AML-193 (cell line): ENCODE data around the gene TRABD2B.

ENCODE experiments used
- DNase-seq, 2 experiments: peaks; one replicate each; lab custom pipeline; 2025; lab: John Stamatoyannopoulos, UW

TRABD2B gene

GRCh38 chr1:48021792-48022191 lies 24.6 kb upstream of the TRABD2B start:
- DNase-seq, result no peak

- DNase-seq, result no peak
Measured at GRCh38 chr1:48019714-48020315, 22.6 kb upstream of the TRABD2B start.

- no peak for DNase-seq
Measured at GRCh38 chr1:48018799-48019198, 21.6 kb upstream of the TRABD2B start.

GRCh38 chr1:48017716-48018115 lies 20.5 kb upstream of the TRABD2B start:
- no peak for DNase-seq

GRCh38 chr1:48016515-48016914 lies 19.3 kb upstream of the TRABD2B start:
- no peak for DNase-seq

DNA sequence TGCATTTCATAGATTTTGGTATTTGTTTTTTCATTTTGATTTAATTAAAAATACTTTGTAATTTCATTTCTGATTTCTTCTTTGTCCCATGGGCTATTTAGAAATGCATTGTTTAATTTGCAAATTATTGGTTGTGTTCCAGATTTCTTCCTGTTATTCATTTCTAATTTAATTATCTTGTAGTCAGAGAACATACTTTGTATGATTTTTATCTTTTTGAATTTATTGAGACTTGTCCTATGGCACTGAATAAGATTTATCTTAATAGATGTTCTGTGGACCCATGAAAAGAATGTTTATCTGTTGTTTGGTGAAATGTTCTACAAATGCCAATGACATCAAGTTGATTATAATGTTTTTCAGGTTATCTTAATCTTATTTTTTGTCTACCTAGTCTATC lies 16.1 kb upstream of the TRABD2B start:
- DNase-seq, result no peak

DNA sequence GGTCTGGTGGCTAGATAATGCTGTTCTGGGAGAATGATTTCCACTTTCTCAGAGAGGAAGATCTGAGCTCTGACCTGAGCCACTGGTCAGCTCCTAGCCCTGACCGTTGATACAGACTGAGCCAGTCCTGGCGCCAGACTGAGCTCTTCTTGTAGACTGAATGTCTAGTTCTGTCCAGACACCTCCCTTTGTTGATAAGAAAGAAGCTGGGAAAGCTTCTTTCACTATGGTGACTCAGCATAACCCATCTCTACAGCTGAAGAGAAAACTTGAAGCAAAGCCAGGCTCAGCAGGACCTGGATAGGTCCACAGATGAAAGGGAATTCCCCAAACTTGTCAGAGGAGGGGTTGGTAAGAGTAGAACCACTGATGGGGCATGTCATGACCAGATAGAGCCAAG lies 9.9 kb upstream of the TRABD2B start:
- no peak for DNase-seq

DNA sequence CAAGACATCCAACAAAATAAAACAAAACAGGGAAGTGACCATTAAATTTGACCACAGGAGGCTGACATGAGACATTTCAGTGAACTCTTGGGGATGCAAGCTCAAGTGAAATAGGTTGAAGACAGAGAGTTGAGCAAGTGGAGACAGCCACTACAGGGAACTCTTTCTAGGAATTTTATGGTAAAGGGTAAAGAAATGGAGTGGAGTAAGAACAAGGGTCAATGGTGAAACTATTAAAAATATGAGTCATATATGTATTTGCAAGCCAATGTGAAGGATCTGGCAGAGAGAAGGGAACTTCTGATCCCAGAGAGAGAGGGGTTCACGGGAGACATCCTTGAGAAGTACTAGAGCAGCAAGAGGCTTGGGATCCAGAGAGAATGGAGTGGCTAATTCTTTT lies 9.1 kb upstream of the TRABD2B start:
- no peak for DNase-seq

DNA sequence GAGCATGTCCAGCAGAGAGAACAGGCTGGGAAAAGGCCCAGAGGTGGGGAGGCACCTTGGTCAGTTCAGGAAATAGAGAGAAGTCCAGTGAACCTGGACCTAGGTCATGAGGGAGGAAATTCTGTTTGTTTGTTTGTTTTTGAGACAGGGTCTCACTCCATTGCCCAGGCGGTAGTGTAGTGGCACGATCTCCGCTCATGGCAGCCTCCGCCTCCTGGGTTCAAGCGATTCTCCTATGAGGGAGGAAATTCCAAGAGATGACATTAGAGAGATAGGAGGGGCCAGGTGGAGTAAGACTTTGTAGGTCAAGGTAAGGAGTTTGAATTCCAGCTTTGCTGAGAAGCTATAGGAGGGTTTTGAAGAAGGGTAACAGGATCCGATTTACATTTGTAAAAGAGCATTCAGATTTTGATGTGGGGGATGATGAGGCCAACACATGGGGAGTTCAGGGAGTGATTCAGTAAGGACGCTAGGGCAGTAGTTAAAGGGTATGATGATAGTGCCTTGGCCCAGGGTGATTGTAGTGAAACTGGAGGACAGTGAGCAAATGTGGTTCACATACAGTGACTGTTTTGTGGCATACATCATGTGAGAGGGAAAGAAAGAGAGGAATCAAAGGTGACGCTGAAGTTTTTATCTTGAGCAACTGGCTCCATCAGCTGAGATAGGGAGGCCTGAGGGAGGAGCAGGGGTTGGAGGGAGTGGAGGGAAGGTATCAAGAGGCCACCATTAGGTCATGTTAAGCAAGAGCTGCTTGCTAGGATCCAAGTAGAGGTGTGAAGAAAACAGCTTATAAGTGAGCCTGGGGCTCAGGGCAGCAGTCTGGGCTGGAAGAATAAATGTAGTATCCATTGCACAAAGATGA lies 8.3 kb upstream of the TRABD2B start:
- DNase-seq, result no peak

DNA sequence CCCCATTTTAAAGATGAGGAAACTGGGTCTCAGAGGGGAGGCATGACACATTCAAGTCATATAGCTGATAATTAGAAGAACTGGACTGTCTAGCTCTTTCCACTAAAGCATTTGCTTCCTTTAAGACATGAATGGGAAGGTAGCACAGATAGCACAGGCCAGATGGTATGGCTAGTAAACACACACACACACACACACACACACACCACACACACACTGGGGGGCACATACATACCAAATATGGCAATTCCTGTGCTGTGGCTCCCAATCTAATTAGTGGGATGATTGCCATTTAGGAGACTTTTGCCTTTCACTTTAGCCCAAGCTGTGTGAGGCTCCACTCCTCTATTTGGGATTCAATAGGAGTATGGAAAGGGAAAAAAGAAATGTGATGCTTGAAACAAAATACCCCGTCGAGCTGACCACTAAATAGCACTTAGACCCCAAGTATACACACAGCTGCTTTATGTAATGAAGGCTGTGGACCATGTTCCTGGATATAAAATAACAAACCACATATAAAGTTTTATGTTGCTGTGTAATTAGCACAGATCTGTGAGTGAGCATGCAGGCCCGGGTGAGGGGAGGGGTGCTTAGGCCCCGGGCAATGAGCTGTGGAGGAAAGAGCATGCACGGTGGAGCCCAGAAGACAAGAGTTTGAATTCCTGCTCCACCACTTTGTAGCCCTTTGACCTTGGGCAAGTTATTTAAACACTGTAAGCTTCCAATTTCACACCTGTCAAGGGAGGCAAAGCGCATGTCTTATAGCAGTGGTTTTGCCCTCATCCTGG lies 6.8 kb upstream of the TRABD2B start:
- no peak for DNase-seq

DNA sequence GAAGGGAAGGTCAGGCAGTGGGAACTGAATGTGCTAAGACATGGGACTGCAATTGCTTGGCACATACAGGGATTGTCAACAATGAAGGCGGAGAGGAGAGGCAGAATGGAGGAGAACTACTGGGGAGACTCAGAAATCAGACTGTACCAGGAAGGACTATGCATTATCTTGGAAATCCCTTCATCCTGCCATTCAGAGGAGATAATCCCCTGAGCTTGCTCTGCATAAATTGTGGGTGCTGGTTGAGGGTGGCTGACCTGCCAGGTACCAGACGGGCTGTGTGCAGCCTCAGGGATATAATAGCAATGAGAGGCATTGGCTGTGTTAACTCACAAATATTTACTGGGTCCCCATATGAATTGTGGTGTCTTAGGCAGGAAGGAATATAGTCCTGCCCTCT lies 5.0 kb upstream of the TRABD2B start:
- no peak for DNase-seq

GRCh38 chr1:48001696-48002095 lies 4.5 kb upstream of the TRABD2B start:
- no peak for DNase-seq

GRCh38 chr1:48000883-48001282 lies 3.7 kb upstream of the TRABD2B start:
- DNase-seq, result no peak

DNA sequence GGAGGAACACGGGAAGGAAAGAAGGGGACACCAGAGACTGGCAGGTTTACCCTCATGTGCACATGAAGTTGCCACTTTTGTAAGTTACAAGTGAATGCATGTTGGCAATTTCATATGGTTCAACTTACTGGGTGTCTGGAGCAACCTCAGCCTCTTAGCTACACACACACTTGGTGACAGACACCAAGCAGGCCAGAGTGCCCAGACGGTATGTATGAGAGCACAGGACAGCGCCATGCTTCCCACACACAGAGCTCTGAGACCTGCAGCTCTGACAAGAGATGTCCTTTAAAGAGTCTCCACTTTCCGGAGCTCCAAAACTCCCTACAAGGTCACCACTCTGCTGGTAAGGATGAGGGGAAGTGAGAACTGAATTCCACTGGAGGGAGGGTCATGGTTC lies 1.9 kb upstream of the TRABD2B start:
- DNase-seq, result no peak

DNA sequence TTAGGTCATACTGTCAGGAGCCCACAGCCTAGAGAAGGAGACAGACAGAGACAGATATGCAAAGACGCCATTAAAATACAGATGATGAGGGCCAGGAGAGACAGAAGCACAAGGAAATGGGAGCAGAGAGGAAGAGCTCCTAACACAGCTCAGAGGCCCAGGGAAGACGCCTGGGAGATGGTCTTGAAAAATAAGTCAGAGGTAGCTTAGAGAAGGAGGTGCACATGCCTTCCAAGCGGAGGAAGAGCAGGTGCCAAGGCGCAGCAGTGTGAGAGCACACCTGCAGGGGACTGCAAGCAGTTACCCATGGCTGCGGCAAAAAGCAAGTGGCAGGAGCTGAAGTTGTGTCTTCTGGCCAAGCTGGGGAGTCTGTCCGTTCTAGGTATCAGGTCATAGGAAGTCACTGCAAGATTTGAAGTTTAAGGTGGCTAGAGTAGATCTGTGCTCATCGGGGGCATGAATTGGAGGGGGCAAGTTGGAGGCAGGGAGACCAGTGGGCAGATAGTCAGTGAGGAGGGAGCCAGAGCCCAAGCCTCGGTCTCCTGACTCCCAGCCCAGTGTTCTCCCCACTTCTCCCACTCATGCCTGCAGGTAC lies 1.3 kb upstream of the TRABD2B start:
- DNase-seq, result no peak

GRCh38 chr1:47996406-47997226 lies 569 bp downstream of the TRABD2B start:
- no peak for DNase-seq

DNA sequence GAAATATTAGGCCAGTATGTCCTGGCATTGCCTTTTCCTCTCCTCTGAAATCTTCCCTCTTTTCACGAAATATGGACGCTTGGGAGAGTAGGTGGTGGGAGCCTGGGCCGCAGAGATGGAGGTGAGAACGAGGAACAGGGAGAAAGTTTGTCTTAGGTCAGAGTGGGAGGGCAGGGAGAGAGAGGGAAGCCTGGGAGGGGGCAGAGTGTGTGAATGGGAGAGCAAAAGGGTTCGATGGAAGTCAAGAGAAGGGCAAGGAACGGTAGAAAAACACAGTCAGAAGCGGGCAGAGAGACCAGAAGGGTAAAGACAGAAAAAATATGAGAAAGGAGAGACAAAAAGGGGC lies 1.2 kb downstream of the TRABD2B start:
- DNase-seq, result no peak

DNA sequence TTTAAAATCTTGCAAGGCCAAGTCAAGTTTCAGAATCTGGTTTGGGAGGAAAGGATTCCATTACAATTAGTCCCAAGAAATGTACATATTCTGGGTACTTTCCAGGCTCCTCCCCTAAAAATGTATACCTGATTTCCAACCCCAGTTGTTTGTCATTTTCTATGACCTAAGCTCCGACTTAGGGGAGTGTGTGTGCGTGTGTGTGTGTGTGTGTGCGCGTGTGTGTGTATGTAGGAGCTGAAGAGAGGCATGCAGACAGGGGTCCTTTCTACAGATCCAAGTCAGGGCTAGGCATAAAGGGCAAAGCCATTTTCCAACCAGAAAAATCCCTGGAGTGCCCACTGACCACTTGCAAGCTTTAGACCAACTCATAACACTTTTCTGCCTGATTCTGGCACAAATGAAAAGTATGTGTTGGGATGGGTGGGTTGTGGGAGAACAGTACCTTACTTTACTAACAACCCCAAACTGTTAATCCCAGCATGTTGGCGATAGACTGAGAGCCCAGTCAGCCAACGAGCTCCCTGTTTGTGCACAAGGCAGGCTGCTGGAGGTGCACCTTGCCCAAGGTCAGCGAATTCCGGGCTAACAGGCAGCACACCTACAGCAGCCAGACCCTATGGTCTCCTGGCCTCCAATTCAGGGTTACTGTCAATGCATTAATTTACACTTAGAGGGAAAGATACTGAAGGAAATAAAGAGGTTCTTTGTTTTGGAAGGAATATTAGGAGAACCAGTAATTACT lies 1.7 kb downstream of the TRABD2B start:
- DNase-seq, result no peak

- DNase-seq, result no peak
Measured at GRCh38 chr1:47993881-47994625, 3.1 kb downstream of the TRABD2B start.

GRCh38 chr1:47993416-47993740 lies 3.8 kb downstream of the TRABD2B start:
- no peak for DNase-seq
